Pulmonary artery endothelial cell (primary cell): ENCODE measurements around the gene TRIP11. TPM values are rescaled to one million over a fixed set of nuclear protein-coding genes. Genes with fewer than 3 reads are reported as not detected.
"Not testable (repeated sequence)": the region's sequence is repeated elsewhere in the genome, so short reads cannot be mapped to it uniquely, and the experiment has no call there.

Experiments used
- DNase-seq: peaks from one replicate; pipeline ENCODE4 v3.0.0-alpha.2; 2011; ENCODE audit warnings: low read depth, low spot score
- total RNA-seq: library from RNA; depleted of rRNA; stranded (reverse); fragments of >200 nt; gene quantifications from 2 replicates; pipeline ENCODE4 v1.2.3, GENCODE V29; 2014

The TRIP11 gene
- total RNA-seq: 36.3 and 47.6 TPM in 2 replicates

DNA sequence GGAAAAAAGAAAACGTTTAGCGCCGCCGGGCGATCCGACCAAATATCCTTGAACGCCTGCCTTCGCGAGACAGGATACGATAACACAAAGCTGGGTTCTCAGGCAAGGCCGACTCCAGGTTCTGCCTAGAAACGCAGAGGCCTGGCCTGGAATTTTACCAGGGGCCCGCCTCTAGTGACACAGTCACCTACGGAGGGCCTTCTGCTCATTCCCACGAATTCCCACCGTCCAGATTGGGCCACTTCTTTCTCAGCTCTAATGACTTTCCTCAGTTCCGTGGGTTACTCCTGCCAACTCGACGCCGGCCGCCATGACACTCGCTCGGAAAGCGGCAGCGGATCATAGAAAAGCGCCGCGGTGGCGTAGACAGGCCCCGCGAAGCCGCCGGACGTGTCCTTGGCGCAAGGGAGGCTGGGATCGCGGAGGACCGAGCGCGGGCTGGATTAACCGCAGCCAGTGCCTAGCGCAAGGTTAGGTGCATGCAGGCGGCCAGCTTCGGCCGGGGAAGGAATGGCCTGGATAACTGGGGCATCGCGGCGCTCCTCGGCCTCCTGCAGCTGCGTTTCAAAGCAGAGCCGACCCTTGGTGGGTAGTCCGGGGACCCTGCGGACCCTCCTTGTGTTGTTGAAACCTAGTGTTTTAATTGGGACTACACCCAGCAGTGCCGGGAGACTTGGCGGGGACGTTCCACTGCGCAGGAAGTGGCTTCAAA is at the start of gene TRIP11:
TSS of gene TRIP11 (minus strand) at position 341 of the 712 bp plus-strand sequence. CDS start 374 bp downstream, outside the sequence.
- DNase-seq: peak; percentile 79

DNA sequence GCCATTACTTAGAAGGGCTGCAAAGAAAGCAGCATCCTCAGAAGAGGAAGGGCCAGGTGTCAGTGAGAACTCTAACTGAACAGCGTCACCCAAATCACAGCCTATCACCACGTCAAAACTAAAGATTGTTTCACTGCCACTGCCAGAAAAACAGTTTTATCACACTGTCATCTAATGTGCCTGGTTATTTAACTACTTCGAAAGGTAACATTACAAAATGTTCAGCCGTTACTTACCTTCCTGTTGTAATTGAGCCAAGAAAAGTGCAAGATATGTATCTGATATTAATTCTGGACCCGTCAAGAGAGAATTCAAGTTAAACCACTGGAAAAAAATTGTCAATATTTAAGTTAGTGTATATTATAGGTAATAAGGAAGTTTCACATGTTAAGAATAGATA is 48.6 kb upstream of the TRIP11 start:
- no peak for DNase-seq

DNA sequence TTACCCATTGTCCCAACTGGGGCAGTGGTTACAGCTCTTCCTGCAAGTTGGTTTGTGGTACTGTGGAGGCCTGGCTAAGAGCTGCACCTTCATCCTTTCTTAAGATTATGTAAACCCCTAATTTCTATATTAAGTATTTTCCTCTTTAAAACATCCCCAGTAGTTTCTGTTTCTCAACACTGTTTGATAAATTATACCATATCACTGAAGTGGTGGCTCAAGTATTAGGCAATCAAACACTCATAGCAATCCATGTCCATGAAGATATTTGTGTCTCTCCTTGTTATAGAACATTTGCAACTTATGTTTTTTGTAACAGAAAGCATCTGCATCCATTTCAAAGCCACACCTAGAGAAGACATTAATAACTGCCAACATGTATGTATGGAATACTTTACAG is 34.7 kb upstream of the TRIP11 start:
- no peak for DNase-seq

DNA sequence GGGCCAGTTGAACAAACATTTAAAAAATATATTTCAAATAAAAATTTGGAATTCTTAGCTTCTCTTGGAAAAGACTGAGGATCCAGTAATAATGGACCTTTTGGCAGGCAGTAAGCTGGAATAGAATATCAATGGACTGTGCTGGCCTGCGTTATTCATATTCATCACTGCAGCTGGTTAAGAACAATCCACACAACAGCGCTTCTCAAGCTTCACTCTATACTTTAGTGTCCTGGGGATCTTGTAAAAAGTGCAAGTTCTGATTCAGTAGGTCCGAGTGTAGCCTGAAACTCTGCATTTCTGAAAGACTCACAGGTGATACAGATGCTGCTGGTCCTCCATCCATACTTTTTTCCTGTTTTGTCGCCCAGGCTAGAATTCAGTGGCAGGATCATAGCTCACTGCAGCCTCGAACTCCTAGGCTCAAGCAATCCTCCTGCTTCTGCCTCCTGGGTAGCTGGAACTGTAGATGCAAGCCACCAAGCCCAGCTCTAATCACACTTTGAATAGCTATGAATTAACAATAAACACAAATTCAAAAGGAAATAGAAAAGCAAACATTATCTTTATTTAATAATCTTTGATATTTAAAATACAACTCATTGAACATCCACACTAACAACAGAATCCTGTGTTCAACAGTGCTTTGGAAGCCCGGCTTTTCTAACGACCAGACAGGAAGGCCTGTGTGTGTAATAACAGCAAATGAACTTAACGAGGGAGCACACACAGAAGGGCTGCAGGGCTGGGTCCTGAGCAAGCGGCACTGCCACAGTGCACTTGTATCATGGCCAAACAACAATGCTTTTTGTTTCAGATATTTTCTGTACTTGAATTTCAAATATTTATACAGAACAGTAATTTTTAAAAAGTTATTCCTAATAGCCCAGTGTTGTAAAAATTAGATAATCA is 18.4 kb upstream of the TRIP11 start:
- no peak for DNase-seq

DNA sequence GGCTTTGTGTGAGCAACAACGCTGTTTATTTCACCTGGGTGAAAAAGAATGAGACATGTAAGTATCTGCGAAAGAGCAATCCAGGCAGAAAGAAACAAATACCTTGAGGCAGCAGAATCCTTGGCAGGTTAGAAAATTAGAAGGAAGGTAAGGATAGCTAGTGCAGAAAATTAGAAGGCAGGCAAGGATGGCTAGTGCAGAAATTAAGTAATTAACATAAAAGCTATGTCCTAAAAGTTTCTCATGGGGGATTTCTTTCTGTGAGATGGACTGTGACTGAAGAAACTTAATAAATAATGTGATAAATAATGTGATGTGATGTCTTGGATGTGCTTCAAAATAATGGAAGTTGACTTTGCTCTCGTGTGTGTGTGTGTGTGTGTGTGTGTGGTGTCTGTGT is 9.9 kb upstream of the TRIP11 start:
- no peak for DNase-seq

DNA sequence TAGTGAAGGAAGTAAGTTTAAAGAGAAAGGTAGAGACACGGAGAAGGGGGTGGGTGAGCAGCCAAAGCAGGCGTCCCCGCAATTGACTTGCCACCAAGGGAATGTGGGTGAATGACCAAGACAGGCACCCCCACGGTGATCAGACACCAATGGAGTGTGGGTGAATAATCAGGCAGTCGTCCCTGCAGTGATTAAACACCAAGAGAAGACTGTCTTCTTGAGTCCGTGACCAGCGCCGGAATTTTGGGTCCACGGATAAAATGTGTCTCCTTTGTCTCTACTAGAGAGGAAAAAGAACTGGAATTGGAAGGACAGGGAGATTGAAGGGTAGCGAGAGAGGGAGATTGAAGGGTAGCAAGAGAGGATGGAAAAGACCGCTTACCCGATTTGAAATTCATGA is 9.4 kb upstream of the TRIP11 start:
- not testable (repeated sequence) for DNase-seq

DNA sequence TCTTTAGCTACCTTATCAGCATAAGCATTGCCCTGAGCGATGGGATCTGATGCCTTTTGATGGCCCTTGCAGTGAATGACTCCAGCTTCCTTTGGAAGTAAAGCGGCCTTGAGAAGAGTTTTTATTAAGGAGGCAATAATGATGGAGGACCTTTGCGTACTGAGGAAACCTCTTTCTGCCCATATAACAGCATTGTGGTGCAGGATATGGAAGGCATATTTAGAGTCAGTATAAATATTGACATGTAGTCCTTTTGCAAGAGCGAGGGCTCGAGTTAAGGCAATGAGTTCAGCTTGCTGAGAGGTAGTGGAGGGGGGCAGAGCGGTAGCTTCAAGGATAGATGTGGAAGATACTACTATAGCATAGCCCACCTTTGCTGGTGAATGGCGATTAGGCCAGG is 6.0 kb upstream of the TRIP11 start:
- DNase-seq: not testable (repeated sequence)

DNA sequence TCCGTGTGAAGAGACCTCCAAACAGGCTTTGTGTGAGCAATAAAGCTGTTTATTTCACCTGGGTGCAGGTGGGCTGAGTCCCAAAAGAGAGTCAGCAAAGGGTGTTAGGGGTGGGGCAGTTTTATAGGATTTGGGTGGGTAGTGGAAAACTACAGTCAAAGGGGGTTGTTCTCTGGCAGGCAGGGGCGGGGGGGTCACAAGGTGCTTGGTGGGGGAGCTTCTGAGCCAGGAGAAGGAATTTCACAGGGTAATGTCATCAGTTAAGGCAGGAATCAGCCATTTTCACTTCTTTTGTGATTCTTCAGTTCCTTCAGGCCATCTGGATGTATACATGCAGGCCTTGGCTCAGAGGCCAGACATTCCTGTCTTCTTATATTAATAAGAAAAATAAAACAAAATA is 1.9 kb upstream of the TRIP11 start:
- DNase-seq: not testable (repeated sequence)

DNA sequence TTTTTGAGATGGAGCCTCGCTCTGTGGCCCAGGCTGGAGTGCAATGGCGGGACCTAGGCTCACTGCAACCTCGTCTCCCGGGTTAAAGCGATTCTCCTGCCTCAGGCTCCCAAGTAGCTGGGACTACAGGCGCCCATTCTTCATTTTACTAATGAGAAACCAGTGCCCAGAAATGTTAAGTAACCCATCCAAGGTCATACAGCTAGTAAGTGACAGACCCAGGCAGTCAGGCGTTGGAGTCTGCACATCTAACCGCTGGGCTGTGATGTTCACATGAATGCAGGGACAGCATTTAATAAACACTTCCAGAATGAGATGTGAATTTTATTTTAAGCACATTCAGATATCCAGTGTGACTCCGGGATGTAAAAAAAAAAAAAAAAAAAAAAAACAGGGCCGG is 1.3 kb upstream of the TRIP11 start:
- no peak for DNase-seq

DNA sequence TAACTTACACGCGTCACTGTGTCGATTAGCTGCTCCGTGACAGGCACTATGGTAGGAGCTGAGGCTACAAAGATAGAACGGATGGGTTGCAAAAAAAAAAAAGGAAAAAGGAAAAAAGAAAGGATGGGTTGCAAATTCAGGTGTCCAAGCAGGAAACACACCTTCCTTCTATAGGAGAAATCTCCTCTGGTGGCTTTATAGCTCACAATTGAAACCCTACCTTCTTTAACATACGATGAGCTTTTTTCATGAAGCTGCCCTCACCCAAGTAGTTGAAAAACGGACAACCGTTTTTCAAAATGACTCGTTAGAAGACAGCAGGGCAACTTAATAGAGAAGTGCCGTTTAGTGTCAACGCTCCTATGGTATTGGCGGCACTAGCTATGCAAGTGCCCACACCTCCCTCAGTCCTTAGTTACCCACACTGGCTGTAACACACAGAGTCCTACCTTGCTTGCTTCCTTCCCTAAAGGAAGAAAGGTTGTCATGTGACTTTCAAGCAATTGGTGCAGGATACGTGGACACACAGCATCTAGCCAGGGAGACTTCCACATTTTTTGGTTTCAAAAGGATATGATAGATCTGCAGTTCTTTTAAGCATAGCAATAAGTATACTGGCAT is 682 bp upstream of the TRIP11 start:
- DNase-seq: no peak

DNA sequence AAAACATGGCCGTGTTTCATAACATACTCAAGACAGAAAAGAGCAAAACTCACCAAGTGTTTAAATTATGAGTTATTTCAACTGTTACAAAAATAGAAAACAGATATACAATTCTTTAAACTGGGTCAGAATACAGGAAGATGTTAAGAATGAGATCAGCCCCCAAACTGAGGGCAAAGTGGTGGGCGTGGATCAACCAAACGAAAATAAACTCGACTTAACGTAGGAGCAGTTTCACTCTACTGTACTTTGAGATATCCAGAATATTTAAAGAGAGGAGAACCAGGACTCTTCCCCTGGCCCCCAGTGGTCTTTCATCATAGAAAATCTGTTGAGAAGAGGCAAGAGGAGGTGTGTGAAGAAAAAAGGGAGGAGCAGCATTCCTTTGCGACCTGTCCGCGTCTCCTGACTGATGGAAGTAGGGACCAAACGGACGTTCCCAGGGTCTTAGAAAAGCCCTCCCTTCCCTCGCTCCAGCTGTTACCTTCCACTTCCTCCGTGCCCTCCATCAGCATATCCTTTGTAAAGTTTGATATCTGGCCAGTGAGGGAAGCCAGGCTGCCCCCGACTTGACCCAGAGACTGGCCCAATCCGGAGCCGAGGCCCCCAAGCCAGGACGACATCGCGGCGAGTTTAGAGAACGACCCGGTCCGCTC is 668 bp downstream of the TRIP11 start:
- peak; percentile 55 for DNase-seq

DNA sequence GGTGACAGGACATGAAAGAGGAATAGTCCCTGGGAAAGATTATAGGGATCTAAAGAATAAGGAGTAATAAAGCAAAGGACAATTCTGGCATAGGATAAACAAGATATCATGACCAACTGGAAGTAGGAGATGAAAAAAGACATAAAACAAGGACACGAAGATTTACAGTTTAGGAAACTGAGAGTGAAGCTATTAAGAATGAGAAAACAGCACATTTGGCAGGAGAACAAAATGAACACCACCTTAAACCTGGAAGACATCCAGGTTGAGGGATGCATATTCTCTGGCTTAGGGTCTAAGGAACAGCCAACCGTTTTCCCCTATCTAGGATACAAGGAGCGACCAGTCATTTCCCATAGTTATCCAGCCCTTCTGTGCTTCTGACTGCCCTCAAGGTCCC is 1.9 kb downstream of the TRIP11 start:
- DNase-seq: no peak

DNA sequence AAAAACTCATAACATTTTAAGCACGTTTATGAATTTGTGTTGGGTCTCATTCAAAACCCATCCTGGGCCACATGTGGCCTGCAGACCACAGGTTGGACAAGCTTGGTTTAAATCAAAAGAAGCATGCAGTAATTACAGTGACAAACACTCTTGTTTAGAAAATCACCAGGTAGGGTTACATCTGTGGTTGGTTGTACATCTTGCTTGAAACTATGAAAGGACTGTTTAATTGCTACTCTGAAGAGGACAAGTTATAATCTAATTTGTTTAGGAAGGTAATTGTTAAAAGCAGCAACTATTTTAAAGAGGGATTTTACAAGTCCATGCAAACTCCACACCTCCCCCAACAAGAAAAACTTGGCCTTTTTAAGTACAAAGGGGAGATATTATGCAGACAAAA is 4.0 kb downstream of the TRIP11 start:
- DNase-seq: no peak

DNA sequence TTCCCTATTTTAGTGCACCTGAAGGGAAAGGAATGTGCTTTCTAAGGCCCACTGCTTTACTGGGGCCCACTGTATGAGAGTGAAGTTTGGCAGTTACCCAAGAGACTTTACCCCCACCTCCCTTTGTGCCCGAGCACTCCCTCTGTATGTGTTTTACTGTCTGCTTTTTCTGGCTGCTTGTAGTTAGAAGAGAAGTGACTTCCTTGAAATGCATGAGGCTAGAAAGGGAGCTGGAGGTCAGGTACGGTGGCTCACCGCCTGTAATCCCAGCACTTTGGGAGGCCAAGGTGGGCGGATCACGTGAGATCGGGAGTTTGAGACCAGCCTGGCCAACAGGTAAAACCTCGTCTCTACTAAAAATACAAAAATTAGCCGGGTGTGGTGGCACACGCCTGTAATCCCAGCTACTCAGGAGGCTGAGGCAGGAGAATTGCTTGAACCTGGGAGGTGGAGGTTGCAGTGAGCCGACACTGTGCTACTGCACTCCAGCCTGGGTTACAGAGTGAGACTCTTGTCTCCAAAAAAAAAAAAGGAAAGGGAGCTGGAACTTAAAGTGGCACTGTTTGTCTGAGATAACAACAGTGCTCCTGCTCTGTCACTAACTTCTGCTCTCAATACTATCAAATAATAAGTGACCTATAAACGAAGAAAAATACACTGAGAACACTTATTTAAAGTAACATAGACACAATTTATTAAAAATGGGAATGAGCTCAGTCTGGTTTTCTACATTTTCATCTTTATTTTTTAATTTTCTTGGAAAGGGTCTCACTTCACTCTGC is 5.8 kb downstream of the TRIP11 start:
- DNase-seq: no peak

DNA sequence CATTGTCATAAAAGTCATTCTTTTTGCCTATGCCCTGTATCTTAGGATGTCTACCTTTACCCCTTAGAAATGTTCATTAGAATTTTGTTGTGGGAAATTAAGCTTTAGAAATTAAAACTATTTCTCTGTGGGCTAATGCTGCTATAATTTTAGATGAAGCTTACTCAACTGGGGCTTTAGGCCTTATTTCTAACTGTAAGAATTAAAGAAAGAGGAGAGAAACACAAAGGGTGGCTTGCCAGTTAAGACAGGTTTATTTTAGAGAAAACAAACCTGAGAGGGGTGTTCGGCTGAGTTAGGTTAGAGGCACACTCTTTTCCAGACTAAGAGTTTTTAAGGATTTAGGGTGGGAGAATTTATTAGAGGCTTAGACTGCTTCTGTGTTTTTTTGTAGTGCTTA is 6.4 kb downstream of the TRIP11 start:
- DNase-seq: no peak

DNA sequence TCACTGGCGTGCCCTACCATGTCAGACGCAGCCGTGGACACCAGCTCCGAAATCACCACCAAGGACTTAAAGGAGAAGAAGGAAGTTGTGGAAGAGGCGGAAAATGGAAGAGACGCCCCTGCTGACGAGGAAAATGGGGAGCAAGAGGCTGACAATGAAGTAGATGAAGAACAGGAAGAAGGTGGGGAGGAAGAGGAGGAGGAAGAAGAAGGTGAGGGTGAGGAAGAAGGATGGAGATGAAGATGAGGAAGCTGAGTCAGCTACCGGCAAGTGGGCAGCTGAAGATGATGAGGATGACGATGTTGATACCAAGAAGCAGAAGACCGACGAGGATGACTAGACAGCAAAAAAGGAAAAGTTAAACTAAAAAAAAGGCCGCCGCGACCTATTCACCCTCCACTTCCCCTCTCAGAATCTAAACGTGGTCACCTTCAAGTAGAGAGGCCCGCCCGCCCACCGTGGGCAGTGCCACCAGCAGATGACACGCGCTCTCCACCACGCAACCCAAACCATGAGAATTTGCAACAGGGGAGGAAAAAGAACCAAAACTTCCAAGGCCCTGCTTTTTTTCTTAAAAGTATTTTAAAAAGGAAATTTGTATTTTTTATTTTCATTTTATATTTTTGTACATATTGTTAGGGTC is 13.2 kb downstream of the TRIP11 start:
- no peak for DNase-seq

DNA sequence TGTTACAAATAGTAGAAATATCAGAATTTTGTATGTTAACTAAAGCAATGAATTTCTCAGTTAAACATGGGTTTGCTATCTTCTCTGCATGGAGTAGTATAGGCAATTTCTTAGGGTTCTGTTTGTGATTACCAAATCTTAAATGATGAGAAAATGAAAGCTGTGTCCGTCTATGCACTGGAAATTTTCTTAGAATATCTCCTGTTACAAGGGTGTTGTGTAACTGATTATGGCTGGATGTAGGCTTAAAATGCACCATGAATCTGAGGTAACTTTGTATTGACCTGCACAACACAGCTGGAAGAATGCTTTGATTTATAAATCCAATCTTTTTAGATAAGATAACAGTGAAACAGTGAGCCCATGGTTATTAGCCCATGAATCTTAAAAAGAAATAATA is 17.8 kb downstream of the TRIP11 start:
- DNase-seq: no peak

DNA sequence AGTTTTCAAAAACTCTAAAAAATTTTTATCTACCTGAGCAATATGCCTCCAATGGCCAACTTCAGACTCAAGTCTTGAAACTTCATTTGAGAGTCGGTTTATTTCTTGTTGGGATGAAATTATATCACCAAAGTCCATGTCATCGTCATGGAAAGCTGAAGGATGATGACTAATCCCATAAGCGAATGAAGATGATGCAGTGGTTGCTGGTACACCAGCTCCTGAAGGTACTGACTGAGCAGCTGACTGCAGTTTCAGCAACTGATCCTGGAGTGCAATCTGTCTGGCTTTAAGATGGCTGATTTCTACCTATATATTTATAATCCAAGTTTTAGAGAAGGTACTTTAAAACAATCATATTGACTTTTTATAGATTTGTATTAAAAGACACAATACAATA is 18.3 kb downstream of the TRIP11 start:
- DNase-seq: no peak

DNA sequence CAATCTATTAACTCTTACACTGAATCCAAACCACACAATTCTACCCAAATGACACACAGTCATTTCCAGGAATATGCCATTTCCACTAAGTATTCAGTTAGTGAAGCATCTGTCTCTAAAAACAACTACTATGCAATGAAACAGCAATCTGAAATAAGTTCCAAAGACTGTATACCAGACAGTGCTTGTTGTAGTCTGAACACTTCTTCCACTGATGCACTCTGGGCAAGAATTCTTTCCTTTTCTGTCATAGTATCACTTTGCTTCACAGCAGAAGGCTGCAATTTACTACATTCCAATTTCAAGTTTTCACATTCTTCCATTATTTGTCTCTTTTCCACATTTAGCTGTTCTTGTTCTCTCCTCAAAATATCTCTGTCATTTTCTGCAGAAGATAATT is 25.8 kb downstream of the TRIP11 start:
- DNase-seq: no peak

DNA sequence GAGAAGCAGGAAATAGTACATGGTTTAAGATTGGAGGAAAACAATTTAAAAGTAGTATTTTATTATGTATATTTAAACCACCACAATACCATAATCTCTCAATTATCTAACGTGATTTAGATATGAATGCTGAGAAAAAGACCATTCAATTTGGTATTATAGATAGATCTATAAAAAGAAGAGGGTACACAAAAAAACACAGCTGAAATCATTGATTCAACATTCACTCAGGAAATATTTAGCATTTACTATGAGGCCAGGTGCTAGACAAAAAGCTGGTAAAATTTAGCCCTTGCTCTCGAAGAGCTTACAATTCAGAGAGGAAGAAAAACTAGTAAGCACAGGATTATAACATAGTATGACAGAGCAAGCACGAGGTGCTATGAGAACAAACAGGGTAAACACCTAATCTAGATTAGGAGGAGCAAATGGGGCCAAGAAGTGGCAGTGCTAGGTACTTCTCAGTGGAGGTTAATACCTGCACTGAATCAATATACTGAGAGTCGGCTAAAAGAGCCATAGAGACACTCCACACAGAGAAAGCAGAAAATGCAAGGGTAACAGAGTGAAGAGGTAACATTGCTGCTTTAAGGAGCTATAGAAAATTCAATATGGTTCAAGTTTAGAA is 27.6 kb downstream of the TRIP11 start:
- DNase-seq: no peak
